GM12872 (cell line): Measurements from ENCODE around the gene CDA.

ENCODE experiments used
- CTCF ChIP-seq: IDR thresholded peaks from 3 replicates; pipeline ENCODE4 v1.5.1; 2011; ENCODE audit warnings: low read depth, mild to moderate bottlenecking, low read length, moderate library complexity; ENCODE audit not compliant: insufficient read depth

CDA gene

GRCh38 chr1:20586953-20587660, 1.8 kb upstream of the CDA start:
- TF ChIP-seq CTCF: no peak

- no peak for TF ChIP-seq CTCF
These were observed 1.2 kb upstream of the CDA start for GRCh38 chr1:20587661-20588053.

- TF ChIP-seq CTCF: no peak
These were observed 708 bp downstream of the CDA start for GRCh38 chr1:20589331-20590278.

- TF ChIP-seq CTCF: no peak
These were observed 1.4 kb downstream of the CDA start for GRCh38 chr1:20590306-20590777.

GRCh38 chr1:20593756-20594155, 4.9 kb downstream of the CDA start:
- no peak for TF ChIP-seq CTCF

GRCh38 chr1:20594746-20595145, 5.8 kb downstream of the CDA start:
- no peak for TF ChIP-seq CTCF

GRCh38 chr1:20596106-20596505, 7.2 kb downstream of the CDA start:
- TF ChIP-seq CTCF: no peak
